Stimulated activated CD8-positive, alpha-beta memory T cell treated with anti-CD3 and anti-CD28 coated beads, Interleukin-15, amount 100 ng/mL, for 1 hour (primary cell): ENCODE measurements around the gene LRRC10B.

Experiments
- DNase-seq: peaks from one replicate; pipeline ENCODE4 v3.0.0-alpha.2; 2020; ENCODE audit warnings: low read depth

LRRC10B gene

GRCh38 chr11:61546663-61547062, 38.1 kb downstream of the LRRC10B start:
- no peak for DNase-seq

GRCh38 chr11:61547246-61547645, 38.7 kb downstream of the LRRC10B start:
- no peak for DNase-seq

DNA sequence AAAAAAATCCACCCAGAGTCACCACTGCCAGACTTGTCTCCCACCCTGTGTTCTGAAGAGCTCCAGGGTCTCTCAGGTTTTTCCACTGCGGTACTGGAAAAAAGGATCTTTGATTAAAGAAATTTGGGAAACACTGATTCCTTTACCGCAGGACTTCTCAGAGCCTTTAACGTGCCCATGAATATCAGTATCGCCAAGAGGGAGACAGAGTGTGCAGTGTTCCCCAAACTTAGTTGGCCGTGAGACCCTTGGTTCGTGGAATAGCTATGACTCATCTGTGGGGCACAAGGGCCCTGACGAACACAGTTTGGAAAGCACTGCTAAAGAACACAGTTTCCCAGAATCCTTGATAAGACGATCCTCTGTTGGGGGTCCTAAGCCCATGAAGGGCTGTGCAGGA, 40.6 kb downstream of the LRRC10B start:
- no peak for DNase-seq

GRCh38 chr11:61549662-61550568, 41.4 kb downstream of the LRRC10B start:
- no peak for DNase-seq

DNA sequence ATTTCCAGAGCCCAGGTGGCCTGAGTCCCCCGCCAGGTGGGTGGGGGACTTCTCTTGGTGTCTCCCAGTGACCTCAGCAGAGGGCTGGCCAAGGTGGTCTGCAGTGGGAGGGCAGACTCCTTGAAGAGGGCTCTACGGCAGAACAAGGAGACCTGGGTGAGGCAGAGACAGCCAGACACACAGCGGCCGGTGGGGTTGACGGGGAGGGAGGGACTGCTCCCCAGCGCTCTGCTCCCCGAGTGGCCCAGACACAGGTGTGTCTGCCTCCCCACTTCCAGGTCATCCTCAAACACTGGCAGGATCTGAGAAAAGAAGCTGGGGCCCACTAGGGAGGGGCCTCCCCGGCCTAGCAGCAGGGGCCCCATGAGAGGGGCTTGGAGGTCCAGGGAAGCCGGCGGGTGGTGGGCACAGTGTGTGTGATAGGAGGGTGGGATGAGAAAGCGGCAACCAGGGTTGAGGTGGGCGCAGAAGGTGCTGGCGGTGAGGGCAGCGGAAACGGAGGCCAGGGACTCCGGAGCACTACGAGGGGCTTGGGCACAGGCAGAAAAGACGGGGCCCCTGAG, 42.2 kb downstream of the LRRC10B start:
- DNase-seq, result no peak

- DNase-seq, result no peak
Observed at GRCh38 chr11:61551634-61552033, 43.1 kb downstream of the LRRC10B start.

- DNase-seq, result no peak
Observed at GRCh38 chr11:61552108-61552635, 43.6 kb downstream of the LRRC10B start.

DNA sequence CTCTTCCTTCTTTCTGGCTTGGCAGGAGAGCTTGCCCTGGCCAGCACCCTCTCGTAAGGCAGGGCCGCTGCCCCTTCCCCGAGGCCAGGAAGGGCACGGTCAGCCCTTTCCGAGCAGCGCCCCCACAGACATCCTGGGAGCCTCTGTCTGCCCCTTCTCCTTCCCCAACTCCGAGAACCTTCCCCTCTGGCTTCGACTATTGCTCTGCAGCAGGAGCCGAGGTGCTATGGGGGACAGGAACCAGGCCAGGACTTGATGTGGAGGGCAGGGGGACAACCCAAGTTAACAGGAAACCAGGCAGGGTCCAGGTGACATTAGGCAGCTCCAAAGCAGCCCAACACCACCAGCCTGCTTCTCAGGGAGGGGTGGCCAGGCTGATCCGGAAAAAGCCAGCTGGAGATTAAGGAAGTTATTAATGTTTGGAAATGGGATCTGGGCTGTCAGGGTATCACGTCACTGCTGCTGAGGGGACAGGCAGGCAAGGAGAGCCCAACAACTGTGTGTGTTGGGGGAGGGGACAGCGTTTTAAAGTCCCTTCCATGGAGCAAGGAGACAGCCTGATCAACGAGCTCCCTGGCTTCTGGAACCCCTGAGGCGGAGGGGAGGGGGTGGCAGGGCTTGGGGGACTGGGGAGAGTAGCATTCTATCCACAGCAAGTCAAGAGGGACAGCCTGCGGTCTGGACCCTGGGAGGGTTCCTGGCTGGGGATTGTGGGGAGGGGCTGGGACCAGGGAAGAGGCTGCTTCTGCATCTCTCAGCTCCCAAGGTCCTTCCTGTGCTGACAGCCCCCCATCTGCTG, 45.0 kb downstream of the LRRC10B start:
- no peak for DNase-seq

DNA sequence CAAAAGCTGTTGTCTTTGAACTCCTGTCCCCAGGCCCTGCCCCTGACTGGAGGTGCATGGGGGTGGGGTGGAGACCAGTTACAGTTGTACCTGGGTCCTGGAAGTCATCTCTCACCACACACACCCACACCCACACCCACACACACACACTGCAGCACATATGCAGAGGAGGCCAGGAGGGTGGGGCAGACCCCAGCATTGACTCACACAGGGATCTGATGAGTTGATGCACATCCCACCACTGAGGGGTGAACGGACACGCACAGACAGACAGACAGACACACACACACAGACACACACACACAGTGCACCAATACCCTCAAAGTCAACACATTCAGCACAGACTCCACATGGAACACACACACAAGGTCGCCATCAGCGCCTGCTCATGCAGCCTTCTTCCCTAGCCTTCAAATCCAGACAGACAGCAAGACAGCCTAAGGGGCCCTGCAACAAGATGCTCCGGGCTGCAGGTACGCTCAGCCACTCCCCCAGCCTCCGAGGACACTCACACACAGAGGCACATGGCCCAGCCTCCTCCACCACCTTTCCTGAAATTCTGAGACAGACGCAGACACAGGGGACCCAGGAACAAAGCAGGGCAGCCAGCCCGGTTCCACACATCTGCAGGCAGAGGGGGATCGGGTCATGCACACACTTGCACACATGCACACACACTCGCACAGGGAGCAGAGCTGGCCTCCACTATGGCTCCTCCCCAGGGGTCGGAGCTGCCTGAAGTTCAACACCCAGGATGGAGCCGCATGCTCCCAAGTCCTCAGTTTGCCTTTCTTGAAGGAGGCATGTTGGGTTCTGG, 45.8 kb downstream of the LRRC10B start:
- no peak for DNase-seq

GRCh38 chr11:61555051-61555969, 46.8 kb downstream of the LRRC10B start:
- no peak for DNase-seq

DNA sequence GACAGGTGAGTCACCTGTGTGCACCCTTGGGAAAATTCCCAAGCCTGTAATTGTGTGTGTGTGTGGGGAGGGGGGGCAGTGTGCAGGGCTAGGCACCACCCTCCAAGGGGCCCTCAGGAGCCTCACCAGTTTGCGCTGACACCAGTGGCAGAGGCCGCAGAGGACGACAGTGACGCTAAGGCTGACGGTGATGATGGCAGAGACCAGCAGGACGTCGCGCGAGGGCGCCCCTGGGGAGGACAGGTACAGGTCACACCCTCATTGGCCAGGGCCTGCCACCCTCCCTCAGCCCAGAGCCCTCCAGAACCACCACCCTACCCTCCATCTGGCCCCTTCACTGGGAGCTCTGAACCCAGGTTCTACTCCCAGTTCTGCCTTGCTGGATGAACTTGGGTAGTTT, 47.4 kb downstream of the LRRC10B start:
- no peak for DNase-seq

- no peak for DNase-seq
Observed at GRCh38 chr11:61556621-61557020, 48.1 kb downstream of the LRRC10B start.
